Activated T-helper 1 cell treated with anti-CD3 and anti-CD28 coated beads, Interleukin-2, amount 50 U/mL, for 16 hours (primary cell): Measurements from ENCODE around the gene RASGRP4.
"Not testable (repeated sequence)": the region's sequence is repeated elsewhere in the genome, so short reads cannot be mapped to it uniquely, and the experiment has no call there.

Experiments
- DNase-seq, 2 donors: peaks; one replicate each; pipeline ENCODE4 v3.0.0-alpha.2; 2020; ENCODE audit warnings: low read depth in 1 of 2, low spot score in 1 of 2

Gene RASGRP4

GRCh38 chr19:38417544-38418506 lies 8.2 kb downstream of the RASGRP4 start:
- peak in 1 of 2 donors; percentile 30 for DNase-seq

GRCh38 chr19:38417146-38417543 lies 8.9 kb downstream of the RASGRP4 start:
- no peak for DNase-seq

- DNase-seq = no peak
These were observed 12.6 kb downstream of the RASGRP4 start for GRCh38 chr19:38413416-38413815.

GRCh38 chr19:38412961-38413360 lies 13.1 kb downstream of the RASGRP4 start:
- no peak for DNase-seq

- no peak for DNase-seq
These were observed 13.5 kb downstream of the RASGRP4 start for GRCh38 chr19:38412491-38412890.

GRCh38 chr19:38411898-38412297 lies 14.1 kb downstream of the RASGRP4 start:
- not testable (repeated sequence) for DNase-seq

GRCh38 chr19:38411041-38411712 lies 14.8 kb downstream of the RASGRP4 start:
- no peak for DNase-seq

- DNase-seq = not testable (repeated sequence)
These were observed 15.6 kb downstream of the RASGRP4 start for GRCh38 chr19:38410407-38410806.

- DNase-seq = no peak
These were observed 16.3 kb downstream of the RASGRP4 start for GRCh38 chr19:38409631-38410133.

- no peak for DNase-seq
These were observed 20.7 kb downstream of the RASGRP4 start for GRCh38 chr19:38405276-38405675.

- DNase-seq = no peak
These were observed 21.2 kb downstream of the RASGRP4 start for GRCh38 chr19:38404858-38405257.

GRCh38 chr19:38402967-38403674 lies 22.9 kb downstream of the RASGRP4 start, which contains the start of gene FAM98C:
Gene FAM98C, plus strand, starts transcription at chr19:38403093. Its CDS starts 61 bp downstream, at chr19:38403154.
- DNase-seq = peak; percentile 95 to 98

- no peak for DNase-seq
These were observed 23.4 kb downstream of the RASGRP4 start for GRCh38 chr19:38402623-38402966.

GRCh38 chr19:38401148-38401547 lies 24.9 kb downstream of the RASGRP4 start:
- DNase-seq = no peak

- no peak for DNase-seq
These were observed 25.7 kb downstream of the RASGRP4 start for GRCh38 chr19:38400361-38400760.

GRCh38 chr19:38399537-38399936 lies 26.5 kb downstream of the RASGRP4 start:
- no peak for DNase-seq

- DNase-seq = no peak
These were observed 26.9 kb downstream of the RASGRP4 start for GRCh38 chr19:38399081-38399480.

GRCh38 chr19:38395381-38396114 lies 30.5 kb downstream of the RASGRP4 start:
- no peak for DNase-seq

- peak; percentile 22 to 56 for DNase-seq
These were observed 31.5 kb downstream of the RASGRP4 start for GRCh38 chr19:38394488-38394887.

GRCh38 chr19:38392707-38393308 lies 33.2 kb downstream of the RASGRP4 start:
- no peak for DNase-seq
